ENCODE data around the gene PLCH2.

DNA sequence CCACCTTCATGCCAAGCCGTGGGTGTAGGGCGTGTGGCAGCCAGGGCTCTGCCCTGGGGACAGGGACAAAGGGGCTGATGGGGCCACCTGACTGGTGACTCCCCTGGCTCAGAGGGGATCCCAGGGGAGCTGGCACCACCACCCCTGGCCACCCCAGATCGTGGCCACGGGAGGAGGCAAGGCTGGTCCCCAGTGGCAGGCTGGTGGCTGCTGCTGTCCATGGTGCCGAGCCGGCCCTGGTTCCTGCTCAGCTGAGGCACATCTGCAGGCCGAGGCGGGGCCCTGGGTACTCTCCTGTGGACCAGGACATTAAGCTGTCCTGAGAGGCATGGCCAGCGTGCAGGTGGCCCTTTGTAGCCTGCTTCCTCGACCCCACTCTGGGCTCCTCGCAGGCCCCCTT lies 6.5 kb downstream of the PLCH2 start:
- TF ChIP-seq POLR2A (IDR thresholded peaks at IDR 0.05) = no peak
- TF ChIP-seq, protein P1, sequence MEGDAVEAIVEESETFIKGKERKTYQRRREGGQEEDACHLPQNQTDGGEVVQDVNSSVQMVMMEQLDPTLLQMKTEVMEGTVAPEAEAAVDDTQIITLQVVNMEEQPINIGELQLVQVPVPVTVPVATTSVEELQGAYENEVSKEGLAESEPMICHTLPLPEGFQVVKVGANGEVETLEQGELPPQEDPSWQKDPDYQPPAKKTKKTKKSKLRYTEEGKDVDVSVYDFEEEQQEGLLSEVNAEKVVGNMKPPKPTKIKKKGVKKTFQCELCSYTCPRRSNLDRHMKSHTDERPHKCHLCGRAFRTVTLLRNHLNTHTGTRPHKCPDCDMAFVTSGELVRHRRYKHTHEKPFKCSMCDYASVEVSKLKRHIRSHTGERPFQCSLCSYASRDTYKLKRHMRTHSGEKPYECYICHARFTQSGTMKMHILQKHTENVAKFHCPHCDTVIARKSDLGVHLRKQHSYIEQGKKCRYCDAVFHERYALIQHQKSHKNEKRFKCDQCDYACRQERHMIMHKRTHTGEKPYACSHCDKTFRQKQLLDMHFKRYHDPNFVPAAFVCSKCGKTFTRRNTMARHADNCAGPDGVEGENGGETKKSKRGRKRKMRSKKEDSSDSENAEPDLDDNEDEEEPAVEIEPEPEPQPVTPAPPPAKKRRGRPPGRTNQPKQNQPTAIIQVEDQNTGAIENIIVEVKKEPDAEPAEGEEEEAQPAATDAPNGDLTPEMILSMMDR (IDR thresholded peaks at IDR 0.05) = no peak
